Fibroblast of pulmonary artery (primary cell): ENCODE data around the gene PRDM1.
A peak's percentile ranks its signal among the peaks of the same experiment; 100 is the strongest.

Experiments used
- DNase-seq: peaks from one replicate; pipeline ENCODE4 v3.0.0-alpha.2; 2010; ENCODE audit warnings: low read depth
- H3K4me3 ChIP-seq: replicated peaks from 2 replicates; pipeline ENCODE4 v1.5.1; 2011; ENCODE audit warnings: low read depth, mild to moderate bottlenecking, control low read depth, low read length, moderate library complexity
- CTCF ChIP-seq: IDR thresholded peaks from 2 replicates; pipeline ENCODE4 v1.5.1; 2011; ENCODE audit warnings: mild to moderate bottlenecking, control low read depth, low read length, inconsistent platforms; ENCODE audit errors: missing control alignments

PRDM1 gene

GRCh38 chr6:106094261-106094963, 8.3 kb downstream of the PRDM1 start:
- no peak for DNase-seq
- no peak for TF ChIP-seq CTCF
- H3K4me3 ChIP-seq: no peak overlapping the region

GRCh38 chr6:106094964-106095335, 8.8 kb downstream of the PRDM1 start:
- TF ChIP-seq CTCF: no peak

GRCh38 chr6:106097411-106098231, 11.5 kb downstream of the PRDM1 start:
- DNase-seq: peak; percentile 65
- H3K4me3 ChIP-seq: peak overlapping the region; percentile 55
- TF ChIP-seq CTCF: no peak

More at GRCh38 chr6:106094964-106095335, 8.8 kb downstream of the PRDM1 start:
- DNase-seq: no peak
- H3K4me3 ChIP-seq: no peak overlapping the region

- H3K4me3 ChIP-seq: peak overlapping the region; percentile 55
- no peak for TF ChIP-seq CTCF
- DNase-seq: peak; percentile 72
These were observed 12.5 kb downstream of the PRDM1 start for GRCh38 chr6:106098383-106099234.

- DNase-seq: no peak
- peak overlapping the region; percentile 55 for H3K4me3 ChIP-seq
- no peak for TF ChIP-seq CTCF
These were observed 13.1 kb downstream of the PRDM1 start for GRCh38 chr6:106099235-106099537.

- DNase-seq: no peak
- TF ChIP-seq CTCF: no peak
- no peak overlapping the region for H3K4me3 ChIP-seq
These were observed 14.6 kb downstream of the PRDM1 start for GRCh38 chr6:106100755-106101154.
